Suprapubic skin (tissue), 4 donors: ENCODE measurements around the gene NCBP3. TPM values are rescaled to one million over a fixed set of nuclear protein-coding genes. Genes with fewer than 3 reads are reported as not detected.

Experiments used
- DNase-seq, 2 donors: peaks; one replicate each; pipeline ENCODE4 v3.0.0-alpha.2; 2019; ENCODE audit warnings: low spot score in 2 of 2
- H3K27ac ChIP-seq: fragments of 200-600 bp; sonication (generic); one replicate; pipeline ENCODE4 v1.5.1; 2019
- H3K27me3 ChIP-seq: fragments of 200-600 bp; sonication (generic); one replicate; pipeline ENCODE4 v1.5.1; 2019
- H3K36me3 ChIP-seq: fragments of 200-600 bp; sonication (generic); one replicate; pipeline ENCODE4 v1.5.1; 2019
- H3K4me1 ChIP-seq: fragments of 200-600 bp; sonication (generic); one replicate; pipeline ENCODE4 v1.5.1; 2019
- H3K4me3 ChIP-seq: fragments of 200-600 bp; sonication (generic); one replicate; pipeline ENCODE4 v1.5.1; 2019; ENCODE audit warnings: mild to moderate bottlenecking
- H3K9me3 ChIP-seq: fragments of 200-600 bp; sonication (generic); one replicate; pipeline ENCODE4 v1.5.1; 2019
- CTCF ChIP-seq, 2 donors: fragments of 200-600 bp in 1 of 2; fragments of 450-650 bp in 1 of 2; sonication (generic) in 1 of 2; IDR thresholded peaks; one replicate each; pipeline ENCODE4 v1.5.1; 2016 to 2019; ENCODE audit warnings: antibody characterized with exemption in 2 of 2, mild to moderate bottlenecking in 1 of 2, moderate library complexity in 1 of 2
- EP300 ChIP-seq: sonication (generic); formaldehyde crosslinking; IDR thresholded peaks from one replicate; pipeline ENCODE4 v1.6.1; 2017; ENCODE audit warnings: antibody characterized with exemption
- POLR2A ChIP-seq, 2 donors: fragments of 450-650 bp; IDR thresholded peaks; one replicate each; pipeline ENCODE4 v1.6.1; 2017; ENCODE audit warnings: antibody characterized with exemption in 2 of 2, mild to moderate bottlenecking in 2 of 2, moderate library complexity in 2 of 2
- POLR2AphosphoS5 ChIP-seq, 3 donors: sonication (generic); formaldehyde crosslinking; IDR thresholded peaks; one replicate each; pipeline ENCODE4 v1.6.1; 2017; ENCODE audit warnings: antibody characterized with exemption in 3 of 3
- WGBS: methylation state at CpG from one replicate; pipeline ENCODE4 v1.1.5; 2018; 5-methylcytosine and 5-hydroxymethylcytosine counted together
- total RNA-seq, 4 donors: library from RNA; depleted of rRNA; stranded (reverse); fragments of >200 nt; gene quantifications; one replicate each; pipeline ENCODE4 v1.1.0, GENCODE V29; 2016

The NCBP3 gene
- total RNA-seq, 4 donors from 2014 or later, result 15.4 to 41.8 (median 26.1) TPM

GRCh38 chr17:3890082-3890877, 44.2 kb upstream of the NCBP3 start:
- peaks cover 4% of the 10 kb centered on the region for H3K36me3 ChIP-seq
- peak overlapping the region; percentile 91 for H3K27ac ChIP-seq
- DNase-seq, result peak; percentile 93 to 95
- no peaks in the 10 kb centered on the region for H3K9me3 ChIP-seq
- TF ChIP-seq EP300, result no peak
- peak in 1 of 3 donors; percentile 9 for TF ChIP-seq POLR2AphosphoS5 (IDR thresholded peaks at IDR 0.05)
- TF ChIP-seq CTCF (IDR thresholded peaks at IDR 0.05), result no peak
- H3K4me1 ChIP-seq, result peaks cover 98% of the 10 kb centered on the region
- no peak overlapping the region for H3K4me3 ChIP-seq
- WGBS, result 39% methylated on average over 9 of the region's 22 CpGs
- no peaks in the 10 kb centered on the region for H3K27me3 ChIP-seq

GRCh38 chr17:3889325-3890012, 43.4 kb upstream of the NCBP3 start:
- no peak for TF ChIP-seq EP300
- no peak for TF ChIP-seq POLR2AphosphoS5 (IDR thresholded peaks at IDR 0.05)
- TF ChIP-seq POLR2A (IDR thresholded peaks at IDR 0.05), result no peak
- no peak for TF ChIP-seq CTCF (IDR thresholded peaks at IDR 0.05)
- no peaks in the 10 kb centered on the region for H3K9me3 ChIP-seq
- no peak for DNase-seq
- peaks cover 92% of the 10 kb centered on the region for H3K4me1 ChIP-seq
- peak overlapping the region; percentile 91 for H3K27ac ChIP-seq
- no peak overlapping the region for H3K4me3 ChIP-seq
- WGBS, result 73% methylated on average over 6 of the region's 17 CpGs
- H3K36me3 ChIP-seq, result peaks cover 12% of the 10 kb centered on the region
- no peaks in the 10 kb centered on the region for H3K27me3 ChIP-seq

- Histone ChIP-seq H3K27ac (peak overlapping the region; percentile 91), H3K4me3 (no peak overlapping the region), H3K9me3 (no peaks in the 10 kb centered on the region), H3K36me3 (peaks cover 21% of the 10 kb centered on the region), H3K4me1 (peaks cover 83% of the 10 kb centered on the region), H3K27me3 (no peaks in the 10 kb centered on the region)
- peak in 1 of 2 donors; percentile 24 for TF ChIP-seq POLR2A (IDR thresholded peaks at IDR 0.05)
- TF ChIP-seq CTCF (IDR thresholded peaks at IDR 0.05), result no peak
- TF ChIP-seq POLR2AphosphoS5 (IDR thresholded peaks at IDR 0.05), result peak in 1 of 3 donors; percentile 61
- peak; percentile 93 to 94 for DNase-seq
- WGBS, result 61% methylated on average over 32 of the region's 50 CpGs
These were observed 42.5 kb upstream of the NCBP3 start for GRCh38 chr17:3888343-3889171.

- 40% methylated on average over 9 of the region's 9 CpGs for WGBS
- H3K4me3 ChIP-seq, result no peak overlapping the region
- H3K4me1 ChIP-seq, result peaks cover 77% of the 10 kb centered on the region
These were observed 41.8 kb upstream of the NCBP3 start for GRCh38 chr17:3887804-3888203.

More at GRCh38 chr17:3887804-3888203, 41.8 kb upstream of the NCBP3 start:
- Histone ChIP-seq H3K36me3 (peaks cover 25% of the 10 kb centered on the region), H3K27ac (peak overlapping the region; percentile 91), H3K9me3 (no peaks in the 10 kb centered on the region), H3K27me3 (no peaks in the 10 kb centered on the region)
- TF ChIP-seq EP300 (no peak), POLR2AphosphoS5 (IDR thresholded peaks at IDR 0.05) (no peak), CTCF (IDR thresholded peaks at IDR 0.05) (no peak), POLR2A (IDR thresholded peaks at IDR 0.05) (no peak)
- DNase-seq, result no peak
